ENCODE data around the gene CPSF7. TPM values are rescaled to one million over a fixed set of nuclear protein-coding genes. Genes with fewer than 3 reads are reported as not detected.

The CPSF7 gene
- total RNA-seq, 1 donor from 2014 or later, result 112 TPM

DNA sequence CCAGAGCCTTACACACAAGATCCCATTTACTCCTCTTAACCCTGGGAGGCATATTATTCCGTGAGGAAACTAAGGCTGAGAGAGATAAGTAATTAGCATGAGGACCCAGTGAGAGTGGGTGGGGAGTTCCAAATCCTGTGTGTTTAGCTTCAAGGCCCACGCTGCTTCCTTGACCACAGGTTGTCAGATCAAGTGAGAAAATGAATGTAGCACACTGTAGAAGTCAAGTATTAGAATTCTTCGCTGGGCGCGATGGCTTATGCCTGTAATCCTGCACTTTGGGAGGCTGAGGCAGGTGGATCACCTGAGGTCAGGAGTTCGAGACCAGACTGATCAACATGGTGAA lies 71.9 kb downstream of the CPSF7 start:
- TF ChIP-seq CTCF (IDR thresholded peaks at IDR 0.05; ENCODE audit: unreplicated experiment), result no peak
- Mint-ChIP-seq H3K36me3 (peaks cover 8% of the 10 kb centered on the region), H3K4me3 (no peak overlapping the region), H3K4me1 (peaks cover 18% of the 10 kb centered on the region), H3K27me3 (ENCODE audit: low read depth) (no peaks in the 10 kb centered on the region), H3K9me3 (no peaks in the 10 kb centered on the region), H3K27ac (no peak overlapping the region)
- no peak for DNase-seq (ENCODE audit: low spot score in 2 of 2, unreplicated experiment in 2 of 2)

DNA sequence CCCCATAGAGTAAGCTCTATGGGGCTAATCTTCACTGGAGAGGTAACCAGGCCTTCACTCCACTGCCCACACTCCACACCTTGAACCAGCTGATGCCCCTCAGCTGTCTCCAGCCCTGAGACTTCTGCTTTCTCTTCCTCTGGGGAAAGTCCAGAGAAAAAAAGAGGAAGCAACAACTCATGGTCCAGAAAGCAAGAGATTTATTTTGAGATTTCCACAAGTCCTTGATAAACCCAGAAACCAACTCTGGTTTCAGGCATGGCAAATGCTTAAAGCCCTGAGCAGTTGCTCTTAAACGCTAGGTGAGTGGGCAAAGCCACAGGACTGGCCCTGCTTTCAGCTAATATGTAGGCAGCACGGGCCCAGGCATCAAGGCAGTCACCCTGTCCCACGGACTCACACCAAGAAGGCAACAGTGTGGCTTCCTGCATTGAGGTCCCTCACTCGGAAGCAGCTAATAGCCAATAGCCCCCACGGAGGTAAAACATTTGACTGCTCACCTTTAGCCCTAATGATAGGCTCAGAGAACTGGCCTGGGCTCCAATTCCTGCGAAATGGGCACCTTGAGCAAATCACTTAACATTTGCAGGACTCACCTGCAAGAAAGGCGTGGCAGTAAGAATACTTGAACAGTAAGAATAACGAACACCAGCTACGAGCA lies 72.4 kb downstream of the CPSF7 start:
- TF ChIP-seq CTCF (IDR thresholded peaks at IDR 0.05; ENCODE audit: unreplicated experiment), result no peak
- H3K36me3 Mint-ChIP-seq, result peaks cover 11% of the 10 kb centered on the region
- no peaks in the 10 kb centered on the region for H3K9me3 Mint-ChIP-seq
- no peak overlapping the region for H3K4me3 Mint-ChIP-seq
- no peaks in the 10 kb centered on the region for H3K27me3 Mint-ChIP-seq (ENCODE audit: low read depth)
- no peak overlapping the region for H3K27ac Mint-ChIP-seq
- peaks cover 13% of the 10 kb centered on the region for H3K4me1 Mint-ChIP-seq
- no peak for DNase-seq (ENCODE audit: low spot score in 2 of 2, unreplicated experiment in 2 of 2)

- no peak overlapping the region for H3K4me3 Mint-ChIP-seq
- peaks cover 11% of the 10 kb centered on the region for H3K36me3 Mint-ChIP-seq
- no peaks in the 10 kb centered on the region for H3K9me3 Mint-ChIP-seq
- DNase-seq (ENCODE audit: low spot score in 2 of 2, unreplicated experiment in 2 of 2), result no peak
- H3K27ac Mint-ChIP-seq, result no peak overlapping the region
- no peak for TF ChIP-seq CTCF (IDR thresholded peaks at IDR 0.05; ENCODE audit: unreplicated experiment)
- H3K27me3 Mint-ChIP-seq (ENCODE audit: low read depth), result no peaks in the 10 kb centered on the region
- H3K4me1 Mint-ChIP-seq, result peaks cover 10% of the 10 kb centered on the region
Measured at GRCh38 chr11:61356706-61357105, 73.1 kb downstream of the CPSF7 start.

- Mint-ChIP-seq H3K9me3 (no peaks in the 10 kb centered on the region), H3K36me3 (peaks cover 14% of the 10 kb centered on the region), H3K4me3 (no peak overlapping the region), H3K27me3 (ENCODE audit: low read depth) (no peaks in the 10 kb centered on the region), H3K4me1 (no peaks in the 10 kb centered on the region), H3K27ac (no peak overlapping the region)
- no peak for DNase-seq (ENCODE audit: low spot score in 2 of 2, unreplicated experiment in 2 of 2)
- TF ChIP-seq CTCF (IDR thresholded peaks at IDR 0.05; ENCODE audit: unreplicated experiment), result no peak
Measured at GRCh38 chr11:61354208-61354607, 75.6 kb downstream of the CPSF7 start.

- Mint-ChIP-seq H3K27me3 (ENCODE audit: low read depth) (no peaks in the 10 kb centered on the region), H3K36me3 (peaks cover 14% of the 10 kb centered on the region), H3K27ac (no peak overlapping the region), H3K9me3 (no peaks in the 10 kb centered on the region), H3K4me1 (no peaks in the 10 kb centered on the region), H3K4me3 (no peak overlapping the region)
- no peak for DNase-seq (ENCODE audit: low spot score in 2 of 2, unreplicated experiment in 2 of 2)
- TF ChIP-seq CTCF (IDR thresholded peaks at IDR 0.05; ENCODE audit: unreplicated experiment), result no peak
Measured at GRCh38 chr11:61353131-61354067, 76.4 kb downstream of the CPSF7 start.

Other genes starting within 250 kb of the CPSF7 start
- gene PGA3, start 226.5 kb downstream of the CPSF7 start, total RNA-seq, result not detected in 3 replicates
- not detected in 3 replicates for gene PGA4, start 207.6 kb downstream of the CPSF7 start, total RNA-seq
- not detected in 3 replicates for gene PGA5, start 188.8 kb downstream of the CPSF7 start, total RNA-seq
- 6.2 to 8.7 TPM (median 8.2 TPM) in 3 replicates for gene VWCE, start 134.7 kb downstream of the CPSF7 start, total RNA-seq
- gene DDB1, start 96.9 kb downstream of the CPSF7 start, total RNA-seq, result 253 to 266 TPM (median 263 TPM) in 3 replicates
- 74.0 to 83.6 TPM (median 75.8 TPM) in 3 replicates for gene TKFC, start 96.7 kb downstream of the CPSF7 start, total RNA-seq
- 26.3 to 31.8 TPM (median 28.0 TPM) in 3 replicates for gene CYB561A3, start 68.1 kb downstream of the CPSF7 start, total RNA-seq
- gene TMEM138, start 67.6 kb downstream of the CPSF7 start, total RNA-seq, result 48.4 to 51.5 TPM (median 49.2 TPM) in 3 replicates
- gene TMEM216, start 37.4 kb downstream of the CPSF7 start, total RNA-seq, result 22.2 to 26.1 TPM (median 22.5 TPM) in 3 replicates
- gene SDHAF2, start 149 bp upstream of the CPSF7 start, total RNA-seq, result 36.1 to 38.9 TPM (median 38.0 TPM) in 3 replicates
- 0.09 to 0.16 TPM (median 0.11 TPM) in 3 replicates for gene LRRC10B, start 78.8 kb upstream of the CPSF7 start, total RNA-seq
- gene SYT7, start 151.1 kb upstream of the CPSF7 start, total RNA-seq, result 7.6 to 9.4 TPM (median 8.3 TPM) in 3 replicates

Data from mesothelial cell of epicardium (in vitro differentiated cells).